ENCODE results near the gene CCDC169.

DNA sequence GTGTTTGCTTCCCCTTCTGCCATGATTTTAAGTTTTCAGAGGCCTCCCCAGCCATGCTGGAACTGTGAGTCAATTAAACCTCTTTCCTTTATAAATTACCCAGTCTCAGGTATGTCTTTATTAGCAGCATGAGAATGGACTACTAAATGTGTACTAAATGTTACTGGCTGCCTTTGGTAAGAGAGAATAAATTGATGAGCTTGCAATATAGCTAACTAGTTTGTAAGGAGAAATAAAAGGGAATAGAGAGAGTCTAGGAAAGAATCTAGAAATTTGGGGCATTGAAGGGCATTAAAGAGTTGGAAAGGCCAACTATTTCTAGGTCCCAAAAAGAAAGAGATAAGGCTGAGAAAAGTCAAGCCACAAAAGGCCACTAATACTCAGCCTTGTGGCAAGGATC lies 77.7 kb downstream of the CCDC169 start:
- TF ChIP-seq POLR2AphosphoS5 (IDR thresholded peaks at IDR 0.05) (no peak), EP300 (conservative IDR thresholded peaks at IDR 0.05; ENCODE audit: poor library complexity, severe bottlenecking) (no peak)
- TF ChIP-seq, protein P1, sequence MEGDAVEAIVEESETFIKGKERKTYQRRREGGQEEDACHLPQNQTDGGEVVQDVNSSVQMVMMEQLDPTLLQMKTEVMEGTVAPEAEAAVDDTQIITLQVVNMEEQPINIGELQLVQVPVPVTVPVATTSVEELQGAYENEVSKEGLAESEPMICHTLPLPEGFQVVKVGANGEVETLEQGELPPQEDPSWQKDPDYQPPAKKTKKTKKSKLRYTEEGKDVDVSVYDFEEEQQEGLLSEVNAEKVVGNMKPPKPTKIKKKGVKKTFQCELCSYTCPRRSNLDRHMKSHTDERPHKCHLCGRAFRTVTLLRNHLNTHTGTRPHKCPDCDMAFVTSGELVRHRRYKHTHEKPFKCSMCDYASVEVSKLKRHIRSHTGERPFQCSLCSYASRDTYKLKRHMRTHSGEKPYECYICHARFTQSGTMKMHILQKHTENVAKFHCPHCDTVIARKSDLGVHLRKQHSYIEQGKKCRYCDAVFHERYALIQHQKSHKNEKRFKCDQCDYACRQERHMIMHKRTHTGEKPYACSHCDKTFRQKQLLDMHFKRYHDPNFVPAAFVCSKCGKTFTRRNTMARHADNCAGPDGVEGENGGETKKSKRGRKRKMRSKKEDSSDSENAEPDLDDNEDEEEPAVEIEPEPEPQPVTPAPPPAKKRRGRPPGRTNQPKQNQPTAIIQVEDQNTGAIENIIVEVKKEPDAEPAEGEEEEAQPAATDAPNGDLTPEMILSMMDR (IDR thresholded peaks at IDR 0.05; ENCODE audit: poor library complexity, severe bottlenecking): no peak
- TF ChIP-seq, protein P2, sequence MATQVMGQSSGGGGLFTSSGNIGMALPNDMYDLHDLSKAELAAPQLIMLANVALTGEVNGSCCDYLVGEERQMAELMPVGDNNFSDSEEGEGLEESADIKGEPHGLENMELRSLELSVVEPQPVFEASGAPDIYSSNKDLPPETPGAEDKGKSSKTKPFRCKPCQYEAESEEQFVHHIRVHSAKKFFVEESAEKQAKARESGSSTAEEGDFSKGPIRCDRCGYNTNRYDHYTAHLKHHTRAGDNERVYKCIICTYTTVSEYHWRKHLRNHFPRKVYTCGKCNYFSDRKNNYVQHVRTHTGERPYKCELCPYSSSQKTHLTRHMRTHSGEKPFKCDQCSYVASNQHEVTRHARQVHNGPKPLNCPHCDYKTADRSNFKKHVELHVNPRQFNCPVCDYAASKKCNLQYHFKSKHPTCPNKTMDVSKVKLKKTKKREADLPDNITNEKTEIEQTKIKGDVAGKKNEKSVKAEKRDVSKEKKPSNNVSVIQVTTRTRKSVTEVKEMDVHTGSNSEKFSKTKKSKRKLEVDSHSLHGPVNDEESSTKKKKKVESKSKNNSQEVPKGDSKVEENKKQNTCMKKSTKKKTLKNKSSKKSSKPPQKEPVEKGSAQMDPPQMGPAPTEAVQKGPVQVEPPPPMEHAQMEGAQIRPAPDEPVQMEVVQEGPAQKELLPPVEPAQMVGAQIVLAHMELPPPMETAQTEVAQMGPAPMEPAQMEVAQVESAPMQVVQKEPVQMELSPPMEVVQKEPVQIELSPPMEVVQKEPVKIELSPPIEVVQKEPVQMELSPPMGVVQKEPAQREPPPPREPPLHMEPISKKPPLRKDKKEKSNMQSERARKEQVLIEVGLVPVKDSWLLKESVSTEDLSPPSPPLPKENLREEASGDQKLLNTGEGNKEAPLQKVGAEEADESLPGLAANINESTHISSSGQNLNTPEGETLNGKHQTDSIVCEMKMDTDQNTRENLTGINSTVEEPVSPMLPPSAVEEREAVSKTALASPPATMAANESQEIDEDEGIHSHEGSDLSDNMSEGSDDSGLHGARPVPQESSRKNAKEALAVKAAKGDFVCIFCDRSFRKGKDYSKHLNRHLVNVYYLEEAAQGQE (IDR thresholded peaks at IDR 0.05; ENCODE audit: borderline replicate concordance): no peak

Measured in neural cell (in vitro differentiated cells).